Spleen (tissue), 11 donors: ENCODE data around the gene MPZ. TPM values are rescaled to one million over a fixed set of nuclear protein-coding genes. Genes with fewer than 3 reads are reported as not detected.
"Not testable (repeated sequence)": the region's sequence is repeated elsewhere in the genome, so short reads cannot be mapped to it uniquely, and the experiment has no call there.

Source experiments
- DNase-seq: peaks from one replicate; pipeline ENCODE4 v3.0.0-alpha.2; 2020
- H3K27ac ChIP-seq, 8 donors: fragments of 200-600 bp; sonication (generic) in 7 of 8; 1 replicate in 4 of 8; 2 replicates in 4 of 8; pipeline versions ENCODE4 v1.5.0 to v1.8.0; 2016 to 2021; ENCODE audit warnings: inconsistent platforms in 4 of 8, mild to moderate bottlenecking in 4 of 8, moderate library complexity in 1 of 8
- H3K27me3 ChIP-seq, 7 donors: fragments of 200-600 bp; sonication (generic) in 6 of 7; replicated peaks in 1 of 7; 1 replicate in 4 of 7; 2 replicates in 3 of 7; pipeline versions ENCODE4 v1.5.0 to v1.8.0; 2016 to 2021; ENCODE audit warnings: inconsistent platforms in 3 of 7, mild to moderate bottlenecking in 1 of 7
- H3K36me3 ChIP-seq, 6 donors: fragments of 200-600 bp; sonication (generic) in 5 of 6; 1 replicate in 4 of 6; 2 replicates in 2 of 6; pipeline versions ENCODE4 v1.5.0 to v1.8.0; 2016 to 2021; ENCODE audit warnings: inconsistent platforms in 2 of 6
- H3K4me1 ChIP-seq, 6 donors: fragments of 200-600 bp; sonication (generic) in 5 of 6; 1 replicate in 3 of 6; 2 replicates in 3 of 6; pipeline versions ENCODE4 v1.5.0 to v1.8.0; 2016 to 2021; ENCODE audit warnings: inconsistent platforms in 3 of 6
- H3K4me3 ChIP-seq, 8 donors: fragments of 200-600 bp; sonication (generic) in 7 of 8; 1 replicate in 4 of 8; 2 replicates in 4 of 8; pipeline versions ENCODE4 v1.5.0 to v1.8.0; 2016 to 2021; ENCODE audit warnings: inconsistent platforms in 4 of 8, mild to moderate bottlenecking in 4 of 8, moderate library complexity in 2 of 8
- H3K9me3 ChIP-seq, 8 donors: fragments of 200-600 bp; sonication (generic) in 7 of 8; 1 replicate in 4 of 8; 2 replicates in 4 of 8; pipeline versions ENCODE4 v1.5.0 to v1.8.0; 2016 to 2021; ENCODE audit warnings: inconsistent platforms in 4 of 8
- POLR2A ChIP-seq, 3 donors: fragments of 450-650 bp; IDR thresholded peaks; one replicate each; pipeline ENCODE4 v1.5.1; 2017; ENCODE audit warnings: antibody characterized with exemption in 3 of 3, mild to moderate bottlenecking in 1 of 3
- POLR2AphosphoS5 ChIP-seq, 3 donors: sonication (generic); formaldehyde crosslinking; IDR thresholded peaks; one replicate each; pipeline ENCODE4 v1.5.1; 2017; ENCODE audit warnings: antibody characterized with exemption in 3 of 3
- WGBS, 5 donors: extraction: QIAGEN DNeasy Blood & Tissue Kit in 3 of 5; methylation state at CpG; one replicate each; pipeline versions ENCODE4 v1.1.5 to v1.1.7; 2013 to 2018; 5-methylcytosine and 5-hydroxymethylcytosine counted together
- intact Hi-C: fragments of 100-400 bp; cut with DNase I; formaldehyde crosslinking; loops from one replicate; pipeline ENCODE4 v1.15.0; 2023; ENCODE audit warnings: low total_unique reads
- polyA plus RNA-seq, 3 donors: library from polyadenylated mRNA; stranded (reverse); fragments of 200-250 nt; gene quantifications; one replicate each; pipeline ENCODE4 v1.2.1, GENCODE V29; 2013
- total RNA-seq, 7 donors: library from RNA; depleted of rRNA in 3 of 7; stranded (reverse); fragments of >200 nt in 3 of 7; fragmentation: NEBNext Ultra II Directional in 4 of 7; extraction: Animal tissue kit (Norgen Biotek cat#: 25700) in 4 of 7; gene quantifications; one replicate each; pipeline versions ENCODE4 v1.1.0 to v1.2.1, GENCODE V29; 2016 to 2021
- TF ChIP-seq, protein P1 (sequence below), 11 experiments: fragments of 200-600 bp in 7 of 11; fragments of 450-650 bp in 4 of 11; sonication (generic) in 4 of 11; IDR thresholded peaks in 8 of 11; conservative IDR thresholded peaks in 3 of 11; 1 replicate in 7 of 11; 2 replicates in 4 of 11; pipeline versions ENCODE4 v1.4.0 to v1.8.0; 2016 to 2021; ENCODE audit warnings: antibody characterized with exemption in 11 of 11, inconsistent platforms in 4 of 11, mild to moderate bottlenecking in 1 of 11
- donor health status: healthy with polysubstance abuse.
- donor health status: DM: no; HTN: no; CAD: no; lungs with moderate emphysema.
- donor health status: DM: no; HTN: no; CAD: no.
- donor health status: Bipolar disorder and iron deficiency.
- donor health status: healthy.
- donor health status: DM: no; HTN: no; CAD: no.
- donor health status: DM: yes; HTN: yes; CAD: no.

The MPZ gene
- total and polyA plus RNA-seq, 10 donors, result 1.5 to 11.9 (median 6.9) TPM

DNA sequence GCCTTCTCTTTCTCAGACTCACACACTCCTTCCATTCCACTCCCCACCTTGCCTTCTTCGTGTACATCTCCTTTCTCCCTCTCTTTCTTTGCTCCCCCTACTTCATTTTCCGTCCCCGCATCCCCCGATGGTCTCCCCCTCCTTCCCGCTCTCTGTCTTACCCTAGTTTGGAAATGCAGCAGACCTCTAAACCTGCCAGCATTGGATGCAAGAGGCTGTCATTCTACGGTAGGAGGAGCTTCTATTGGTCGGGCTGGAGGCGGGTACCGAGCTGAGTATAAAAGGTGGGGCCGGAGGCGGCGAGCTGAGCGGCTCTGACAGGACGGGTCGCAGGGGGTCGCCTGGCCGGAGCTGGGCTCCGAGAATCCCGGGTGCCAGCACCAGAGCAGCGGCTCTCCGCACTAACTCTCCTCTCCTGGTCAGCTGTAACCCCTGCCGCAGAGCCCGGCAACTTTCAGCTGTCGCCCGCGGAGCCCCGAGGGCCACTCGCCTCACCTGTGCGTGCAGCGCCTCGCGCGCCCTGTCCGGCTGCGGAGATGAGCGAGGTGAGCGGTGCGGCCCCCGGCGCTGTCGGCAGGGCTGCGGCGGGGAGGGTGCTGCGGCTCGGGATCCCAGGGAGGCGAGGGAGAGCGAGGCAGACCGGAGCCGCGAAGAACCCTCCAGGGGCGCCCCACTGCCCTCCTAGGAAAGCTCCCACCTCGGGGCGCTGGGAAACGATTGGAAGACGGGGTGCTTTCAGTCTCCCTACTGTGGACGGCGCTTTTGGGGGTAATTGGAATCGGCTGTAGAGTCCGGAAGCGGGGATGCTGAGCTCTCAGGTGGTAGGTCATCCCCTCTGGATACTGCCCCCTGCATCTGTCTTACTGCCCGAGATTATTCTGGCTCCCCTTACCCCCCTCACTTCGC, 51.1 kb downstream of the MPZ start, which contains the start of gene PCP4L1:
TSS of gene PCP4L1 (plus strand) at position 307 of the 906 bp plus-strand sequence. CDS start at position 537, 230 bp downstream.
- intact Hi-C loops, result no loop called here
- TF ChIP-seq, protein P1, sequence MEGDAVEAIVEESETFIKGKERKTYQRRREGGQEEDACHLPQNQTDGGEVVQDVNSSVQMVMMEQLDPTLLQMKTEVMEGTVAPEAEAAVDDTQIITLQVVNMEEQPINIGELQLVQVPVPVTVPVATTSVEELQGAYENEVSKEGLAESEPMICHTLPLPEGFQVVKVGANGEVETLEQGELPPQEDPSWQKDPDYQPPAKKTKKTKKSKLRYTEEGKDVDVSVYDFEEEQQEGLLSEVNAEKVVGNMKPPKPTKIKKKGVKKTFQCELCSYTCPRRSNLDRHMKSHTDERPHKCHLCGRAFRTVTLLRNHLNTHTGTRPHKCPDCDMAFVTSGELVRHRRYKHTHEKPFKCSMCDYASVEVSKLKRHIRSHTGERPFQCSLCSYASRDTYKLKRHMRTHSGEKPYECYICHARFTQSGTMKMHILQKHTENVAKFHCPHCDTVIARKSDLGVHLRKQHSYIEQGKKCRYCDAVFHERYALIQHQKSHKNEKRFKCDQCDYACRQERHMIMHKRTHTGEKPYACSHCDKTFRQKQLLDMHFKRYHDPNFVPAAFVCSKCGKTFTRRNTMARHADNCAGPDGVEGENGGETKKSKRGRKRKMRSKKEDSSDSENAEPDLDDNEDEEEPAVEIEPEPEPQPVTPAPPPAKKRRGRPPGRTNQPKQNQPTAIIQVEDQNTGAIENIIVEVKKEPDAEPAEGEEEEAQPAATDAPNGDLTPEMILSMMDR (IDR thresholded peaks at IDR 0.05 in 8 of 11, conservative IDR thresholded peaks at IDR 0.05 in 3 of 11), result no peak
- no peak for TF ChIP-seq POLR2AphosphoS5 (IDR thresholded peaks at IDR 0.05)
- TF ChIP-seq POLR2A (IDR thresholded peaks at IDR 0.05), result no peak
- DNase-seq, result peak; percentile 73

DNA sequence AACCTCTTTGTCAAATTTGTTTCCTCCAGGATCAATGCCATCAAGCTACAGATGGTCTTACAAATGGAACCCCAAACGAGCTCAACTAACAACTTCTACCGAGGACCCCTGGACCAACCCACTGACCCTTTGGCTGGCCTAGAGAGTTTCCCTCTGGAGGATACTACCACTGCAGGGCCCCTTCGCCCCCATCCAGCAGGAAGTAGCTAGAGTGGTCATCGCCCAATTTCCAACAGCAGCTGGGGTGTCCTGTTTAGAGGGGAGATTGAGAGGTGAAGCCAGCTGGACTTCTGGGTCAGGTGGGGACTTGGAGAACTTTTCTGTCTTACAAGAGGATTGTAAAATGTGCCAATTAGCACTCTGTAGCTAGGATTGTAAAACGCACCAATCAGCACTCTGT, 52.7 kb downstream of the MPZ start:
- H3K36me3 ChIP-seq, H3K27ac ChIP-seq, intact Hi-C loops, DNase-seq: not testable (repeated sequence)
- WGBS, 5 donors, result 90 to 97% (median 93%) methylated on average over 4 to 5 of the region's 5 CpGs
- Histone ChIP-seq H3K27me3 (peaks cover 4 to 54% (median 31%) of the 10 kb centered on the region in 7 donors), H3K4me1 (peaks cover 0 to 16% (median 12%) of the 10 kb centered on the region in 6 donors), H3K9me3 (peaks cover 0 to 22% (median 17%) of the 10 kb centered on the region in 8 donors), H3K4me3 (peak overlapping the region in 1 of 8 donors; percentile 13)

More for the DNA sequence above, 51.1 kb downstream of the MPZ start, which contains the start of gene PCP4L1:
- WGBS, 5 donors, result 3 to 7% (median 5%) methylated on average over 45 to 62 of the region's 62 CpGs
- H3K27me3 ChIP-seq, result peaks cover 4 to 60% (median 31%) of the 10 kb centered on the region in 7 donors
- peak within 1 kb of the TSS; percentile 27 to 67 (median 35) for H3K4me3 ChIP-seq
- no peak within 1 kb of the TSS for H3K27ac ChIP-seq
- peaks cover 0 to 16% (median 12%) of the 10 kb centered on the region in 6 donors for H3K4me1 ChIP-seq
- no peaks in the 10 kb centered on the region for H3K36me3 ChIP-seq
- H3K9me3 ChIP-seq, result peaks cover 0 to 22% (median 17%) of the 10 kb centered on the region in 8 donors

DNA sequence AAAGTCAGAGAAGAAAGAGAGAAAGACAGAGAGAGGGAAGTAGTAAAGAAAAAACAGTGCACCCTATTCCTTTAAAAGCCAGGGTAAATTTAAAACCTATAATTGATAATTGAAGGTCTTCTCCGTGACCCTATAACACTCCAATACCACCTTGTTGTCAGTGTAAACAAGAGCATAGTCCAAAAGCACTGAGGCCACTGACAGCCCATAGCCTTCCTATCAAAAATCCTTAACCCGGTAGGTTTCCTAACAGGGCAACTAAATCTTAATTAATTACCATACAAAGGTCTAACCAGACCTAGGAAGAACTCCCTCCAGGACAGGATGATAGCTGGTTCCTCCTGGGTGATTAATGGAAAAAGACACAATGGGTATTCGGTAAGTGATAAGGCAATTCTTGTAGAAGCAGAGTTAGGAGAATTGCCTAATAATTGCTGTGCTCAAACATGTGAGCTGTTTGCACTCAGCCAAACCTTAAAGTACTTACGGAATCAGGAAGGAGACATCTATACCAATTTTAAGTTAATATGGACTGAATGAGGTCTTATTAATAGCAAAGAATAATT, 53.7 kb downstream of the MPZ start:
- 88 to 91% (median 90%) methylated on average over 4 of the region's 4 CpGs for WGBS, 5 donors
- H3K4me3 ChIP-seq, H3K36me3 ChIP-seq, intact Hi-C loops, DNase-seq, H3K27ac ChIP-seq: not testable (repeated sequence)
- H3K27me3 ChIP-seq, result peaks cover 4 to 44% (median 29%) of the 10 kb centered on the region in 7 donors
- peaks cover 0 to 16% (median 12%) of the 10 kb centered on the region in 6 donors for H3K4me1 ChIP-seq
- H3K9me3 ChIP-seq, result peaks cover 0 to 22% (median 17%) of the 10 kb centered on the region in 8 donors

DNA sequence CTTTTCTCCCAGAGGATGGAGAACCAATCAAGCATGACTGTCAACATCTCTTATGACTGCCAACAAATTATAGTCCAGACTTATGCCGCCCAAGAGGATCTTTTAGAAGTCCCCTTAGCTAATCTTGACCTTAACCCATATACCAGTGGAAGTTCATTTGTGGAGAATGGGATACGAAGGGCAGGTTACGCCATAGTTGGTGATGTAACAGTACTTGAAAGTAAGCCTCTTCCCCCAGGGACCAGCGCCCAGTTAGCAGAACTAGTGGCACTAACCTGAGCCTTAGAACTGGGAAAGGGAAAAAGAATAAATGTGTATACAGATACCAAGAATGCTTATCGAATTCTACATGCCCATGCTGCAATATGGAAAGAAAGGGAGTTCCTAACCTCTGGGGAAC, 54.5 kb downstream of the MPZ start:
- DNase-seq, intact Hi-C loops, H3K27ac ChIP-seq, H3K36me3 ChIP-seq, H3K4me3 ChIP-seq: not testable (repeated sequence)
- 63 to 88% (median 74%) methylated on average over 5 of the region's 5 CpGs for WGBS, 5 donors
- Histone ChIP-seq H3K4me1 (peaks cover 0 to 16% (median 10%) of the 10 kb centered on the region in 6 donors), H3K27me3 (peaks cover 4 to 37% (median 23%) of the 10 kb centered on the region in 7 donors), H3K9me3 (peaks cover 0 to 24% (median 18%) of the 10 kb centered on the region in 8 donors)

Other genes with a start within 250 kb of the MPZ start
- 100 to 1,000 TPM; 103 to 145 (median 129) TPM for gene ARHGAP30, start 240.1 kb downstream of the MPZ start, total RNA-seq
- 10 to 100 TPM; 28.8 to 81.5 (median 31.1) TPM for gene ARHGAP30, start 240.1 kb downstream of the MPZ start, polyA plus RNA-seq
- not detected for gene NECTIN4, start 220.4 kb downstream of the MPZ start, total RNA-seq
- under 1 TPM; 0.03 to 0.06 (median 0.04) TPM for gene NECTIN4, start 220.4 kb downstream of the MPZ start, polyA plus RNA-seq
- 1 to 10 TPM; 1.1 to 2.1 (median 1.3) TPM for gene KLHDC9, start 211.6 kb downstream of the MPZ start, total RNA-seq
- gene KLHDC9, start 211.6 kb downstream of the MPZ start, polyA plus RNA-seq, result 1 to 10 TPM; 1.9 to 3.9 (median 3.2) TPM
- gene PFDN2, start 191.9 kb downstream of the MPZ start, total RNA-seq, result 10 to 100 TPM; 14.9 to 49.4 (median 38.5) TPM
- 100 to 1,000 TPM; 122 to 140 (median 133) TPM for gene PFDN2, start 191.9 kb downstream of the MPZ start, polyA plus RNA-seq
- 10 to 100 TPM; 29.4 to 48.2 (median 43.6) TPM for gene NIT1, start 191.9 kb downstream of the MPZ start, total RNA-seq
- gene NIT1, start 191.9 kb downstream of the MPZ start, polyA plus RNA-seq, result 10 to 100 TPM; 27.7 to 36.9 (median 31.5) TPM
- gene DEDD, start 177.3 kb downstream of the MPZ start, total RNA-seq, result 10 to 100 TPM; 28.7 to 49.1 (median 38.2) TPM
- gene DEDD, start 177.3 kb downstream of the MPZ start, polyA plus RNA-seq, result 10 to 100 TPM; 15.9 to 18.5 (median 17.7) TPM
- gene UFC1, start 156.0 kb downstream of the MPZ start, total RNA-seq, result 10 to 100 TPM; 62.8 to 76.3 (median 71.2) TPM
- 100 to 1,000 TPM; 114 to 130 (median 119) TPM for gene UFC1, start 156.0 kb downstream of the MPZ start, polyA plus RNA-seq
- 10 to 100 TPM; 25.3 to 33.0 (median 29.4) TPM for gene USP21, start 150.5 kb downstream of the MPZ start, total RNA-seq
- 10 to 100 TPM; 17.9 to 26.1 (median 24.4) TPM for gene USP21, start 150.5 kb downstream of the MPZ start, polyA plus RNA-seq
- gene PPOX, start 143.5 kb downstream of the MPZ start, total RNA-seq, result 10 to 100 TPM; 25.5 to 41.3 (median 35.6) TPM
- 10 to 100 TPM; 33.5 to 74.7 (median 44.5) TPM for gene PPOX, start 143.5 kb downstream of the MPZ start, polyA plus RNA-seq
- gene B4GALT3, start 132.5 kb downstream of the MPZ start, total RNA-seq, result 10 to 100 TPM; 29.2 to 52.8 (median 35.6) TPM
- gene B4GALT3, start 132.5 kb downstream of the MPZ start, polyA plus RNA-seq, result 10 to 100 TPM; 21.0 to 41.3 (median 31.8) TPM
- gene ADAMTS4, start 110.9 kb downstream of the MPZ start, total RNA-seq, result 10 to 100 TPM in 4 of 7 donors, 1 to 10 TPM in 3; 1.1 to 37.8 (median 11.0) TPM
- gene ADAMTS4, start 110.9 kb downstream of the MPZ start, polyA plus RNA-seq, result 1 to 10 TPM in 1 of 3 donors, under 1 TPM in 2; 0.26 to 1.2 (median 0.91) TPM
- gene NDUFS2, start 107.6 kb downstream of the MPZ start, total RNA-seq, result 100 to 1,000 TPM in 1 of 7 donors, 10 to 100 TPM in 6; 76.5 to 110 (median 88.0) TPM
- gene NDUFS2, start 107.6 kb downstream of the MPZ start, polyA plus RNA-seq, result 10 to 100 TPM; 27.0 to 44.7 (median 34.1) TPM
- 100 to 1,000 TPM; 167 to 402 (median 268) TPM for gene FCER1G, start 94.7 kb downstream of the MPZ start, total RNA-seq
- 100 to 1,000 TPM; 148 to 236 (median 202) TPM for gene FCER1G, start 94.7 kb downstream of the MPZ start, polyA plus RNA-seq
- gene APOA2, start 86.3 kb downstream of the MPZ start, total RNA-seq, result not detected
- gene APOA2, start 86.3 kb downstream of the MPZ start, polyA plus RNA-seq, result under 1 TPM in 1 of 3 donors, not detected in 2; 0.29 TPM
- 10 to 100 TPM in 5 of 7 donors, 1 to 10 TPM in 2; 8.3 to 15.3 (median 10.7) TPM for gene TOMM40L, start 83.9 kb downstream of the MPZ start, total RNA-seq
- gene TOMM40L, start 83.9 kb downstream of the MPZ start, polyA plus RNA-seq, result 1 to 10 TPM; 6.2 to 8.9 (median 6.5) TPM
- not detected for gene NR1I3, start 71.8 kb downstream of the MPZ start, total RNA-seq
- gene NR1I3, start 71.8 kb downstream of the MPZ start, polyA plus RNA-seq, result under 1 TPM in 2 of 3 donors, not detected in 1; 0.06 to 0.11 TPM
- under 1 TPM in 2 of 7 donors, not detected in 5; 0.20 to 0.26 TPM for gene PCP4L1, start 51.2 kb downstream of the MPZ start, total RNA-seq
- under 1 TPM in 2 of 3 donors, not detected in 1; 0.19 to 0.20 TPM for gene PCP4L1, start 51.2 kb downstream of the MPZ start, polyA plus RNA-seq
- gene SDHC, start 4.4 kb upstream of the MPZ start, total RNA-seq, result 100 to 1,000 TPM in 6 of 7 donors, 10 to 100 TPM in 1; 95.6 to 170 (median 147) TPM
- gene SDHC, start 4.4 kb upstream of the MPZ start, polyA plus RNA-seq, result 100 to 1,000 TPM in 1 of 3 donors, 10 to 100 TPM in 2; 57.0 to 131 (median 87.9) TPM
- not detected for gene CFAP126, start 57.9 kb upstream of the MPZ start, total RNA-seq
- not detected for gene CFAP126, start 57.9 kb upstream of the MPZ start, polyA plus RNA-seq
- gene FCGR2A, start 195.5 kb upstream of the MPZ start, total RNA-seq, result 100 to 1,000 TPM; 105 to 328 (median 160) TPM
- gene FCGR2A, start 195.5 kb upstream of the MPZ start, polyA plus RNA-seq, result 10 to 100 TPM; 13.9 to 24.2 (median 24.1) TPM
- 10 to 100 TPM; 13.0 to 52.2 (median 33.8) TPM for gene HSPA6, start 214.6 kb upstream of the MPZ start, total RNA-seq
- 10 to 100 TPM in 1 of 3 donors, 1 to 10 TPM in 2; 3.6 to 12.4 (median 8.1) TPM for gene HSPA6, start 214.6 kb upstream of the MPZ start, polyA plus RNA-seq
- 100 to 1,000 TPM; 187 to 532 (median 359) TPM for gene FCGR3A, start 239.8 kb upstream of the MPZ start, total RNA-seq
- 10 to 100 TPM; 35.5 to 91.8 (median 59.0) TPM for gene FCGR3A, start 239.8 kb upstream of the MPZ start, polyA plus RNA-seq